HCT116 (cell line): ENCODE measurements around the gene RAB31. TPM values are rescaled to one million over a fixed set of nuclear protein-coding genes. Genes with fewer than 3 reads are reported as not detected.
A peak's percentile ranks its signal among the peaks of the same experiment; 100 is the strongest.

ENCODE experiments used
- ATAC-seq: fragments of 200-7000 bp; cut with Tn5 transposase; 2 replicates; pipeline ENCODE4 v1.9.1; 2020; ENCODE audit warnings: mild to moderate bottlenecking, moderate library complexity
- BruUV-seq: library from RNA; stranded (reverse); fragments of 400-500 nt; replicated peaks from 2 replicates; lab custom pipeline; 2021; lab: Mats Ljungman, UMichigan
- CTCF ChIA-PET: fragments of 300-600 bp; sonication (Branson Sonifier 250); formaldehyde crosslinking; loops from one replicate; lab custom pipeline; 2021; ENCODE audit warnings: antibody characterized with exemption; lab: Charles Lee
- POLR2A ChIA-PET: fragments of 300-600, 350-600 bp; sonication (Branson Sonifier 250); formaldehyde crosslinking; loops from one replicate; lab custom pipeline; 2021; ENCODE audit warnings: antibody characterized with exemption; lab: Charles Lee
- RAD21 ChIA-PET, 2 experiments: fragments of 300-600 bp; sonication (Branson Sonifier 250); formaldehyde crosslinking; loops; one replicate each; lab custom pipeline; 2023; ENCODE audit warnings: low total read pairs in 2 of 2; ENCODE audit not compliant: uncharacterized antibody in 2 of 2, unreplicated experiment in 2 of 2, low non-redundant PET in 1 of 2; lab: Charles Lee
- DNase-seq: peaks from one replicate; pipeline ENCODE4 v3.0.0-alpha.2; 2010; ENCODE audit warnings: low read depth, low spot score
- H2AFZ ChIP-seq: fragments of 200-600 bp; shearing (Covaris generic), sonication (generic); 2 replicates; pipeline ENCODE4 v1.6.1; 2017; ENCODE audit warnings: low read depth, mixed run types, mixed read lengths, antibody characterized with exemption, low read length; ENCODE audit not compliant: poor library complexity, severe bottlenecking
- H3K27ac ChIP-seq: 2 replicates; pipeline ENCODE4 v1.5.1; 2012; ENCODE audit warnings: low read depth, low read length
- H3K27me3 ChIP-seq: fragments of 200-600 bp; sonication (generic); 2 replicates; pipeline ENCODE4 v1.6.1; 2016; ENCODE audit warnings: mixed run types, low read length, mixed read lengths; ENCODE audit not compliant: insufficient read depth
- H3K36me3 ChIP-seq, 2 experiments: fragments of 200-500 bp in 1 of 2; fragments of 200-600 bp in 1 of 2; sonication (Bioruptor generic) in 1 of 2; sonication (generic) in 1 of 2; 2 replicates each; pipeline versions ENCODE4 v1.5.1 to v1.6.1; 2014 to 2016; ENCODE audit warnings: low read length in 2 of 2, inconsistent platforms in 1 of 2, mixed read lengths in 1 of 2, mixed run types in 1 of 2; ENCODE audit not compliant: insufficient read depth in 2 of 2, control insufficient read depth in 1 of 2
- H3K4me1 ChIP-seq, 2 experiments: fragments of 200-600 bp in 1 of 2; sonication (generic) in 1 of 2; 2 replicates each; pipeline versions ENCODE4 v1.5.1 to v1.6.1; 2012 to 2017; ENCODE audit warnings: low read length in 2 of 2, inconsistent platforms in 1 of 2, mild to moderate bottlenecking in 1 of 2, mixed read lengths in 1 of 2, mixed run types in 1 of 2, moderate library complexity in 1 of 2; ENCODE audit not compliant: insufficient read depth in 2 of 2, control insufficient read depth in 1 of 2
- H3K4me2 ChIP-seq: fragments of 200-600 bp; sonication (generic); 2 replicates; pipeline ENCODE4 v1.6.1; 2017; ENCODE audit warnings: mixed run types, low read length, mixed read lengths
- H3K4me3 ChIP-seq, 2 experiments: fragments of 200-600 bp in 1 of 2; sonication (generic) in 1 of 2; replicated peaks in 1 of 2; 2 replicates each; pipeline ENCODE4 v1.5.1; 2011 to 2016; ENCODE audit warnings: low read length in 2 of 2, control low read depth in 1 of 2, low read depth in 1 of 2, mild to moderate bottlenecking in 1 of 2, mixed read lengths in 1 of 2, mixed run types in 1 of 2
- H3K79me2 ChIP-seq: fragments of 200-600 bp; sonication (generic); 2 replicates; pipeline ENCODE4 v1.6.1; 2017; ENCODE audit warnings: mild to moderate bottlenecking, mixed run types, low read length, moderate library complexity, mixed read lengths; ENCODE audit not compliant: insufficient read depth
- H3K9ac ChIP-seq: fragments of 200-600 bp; sonication (generic); 2 replicates; pipeline ENCODE4 v1.6.1; 2016; ENCODE audit warnings: low read length, mixed read lengths
- H3K9me2 ChIP-seq: fragments of 200-600 bp; sonication (generic), shearing (Covaris generic); 2 replicates; pipeline ENCODE4 v1.6.1; 2017; ENCODE audit warnings: mixed run types, mild to moderate bottlenecking, moderate library complexity; ENCODE audit not compliant: insufficient read depth
- H3K9me3 ChIP-seq, 2 experiments: fragments of 200-500 bp in 1 of 2; fragments of 200-600 bp in 1 of 2; sonication (Bioruptor generic) in 1 of 2; sonication (generic) in 1 of 2; 2 replicates each; pipeline ENCODE4 v1.6.1; 2014 to 2017; ENCODE audit warnings: low read length in 2 of 2, mixed read lengths in 2 of 2, inconsistent platforms in 1 of 2, low read depth in 1 of 2, mild to moderate bottlenecking in 1 of 2, mixed run types in 1 of 2, moderate library complexity in 1 of 2; ENCODE audit not compliant: control insufficient read depth in 1 of 2, insufficient read depth in 1 of 2
- H4K20me1 ChIP-seq: fragments of 200-600 bp; sonication (generic), shearing (Covaris generic); 2 replicates; pipeline ENCODE4 v1.6.1; 2017; ENCODE audit warnings: mixed run types, mild to moderate bottlenecking, moderate library complexity; ENCODE audit not compliant: insufficient read depth
- EGR1 ChIP-seq: IDR thresholded peaks from 2 replicates; pipeline ENCODE4 v1.6.1; 2012; ENCODE audit warnings: low read depth
- JUND ChIP-seq: IDR thresholded peaks from 2 replicates; pipeline ENCODE4 v1.6.1; 2012
- MAX ChIP-seq: IDR thresholded peaks from 2 replicates; pipeline ENCODE4 v1.6.1; 2012
- POLR2A ChIP-seq: IDR thresholded peaks from 2 replicates; pipeline ENCODE4 v1.7.0; 2011; ENCODE audit warnings: borderline replicate concordance; ENCODE audit not compliant: insufficient read depth, insufficient read length; ENCODE audit errors: extremely low read depth
- POLR2AphosphoS5 ChIP-seq: IDR thresholded peaks from 2 replicates; pipeline ENCODE4 v1.6.1; 2011; ENCODE audit warnings: mild to moderate bottlenecking, low read depth, low read length, moderate library complexity
- intact Hi-C: fragments of 100-400 bp; cut with micrococcal nuclease; formaldehyde crosslinking; loops from 2 replicates; pipeline ENCODE4 v1.10.0; 2022
- total RNA-seq: library from RNA; stranded (reverse); gene quantifications from one replicate; pipeline ENCODE4 v1.2.1, GENCODE V29; 2021; ENCODE audit not compliant: unreplicated experiment

RAB31 gene
- total RNA-seq, 1 experiment from 2014 or later = 46.9 TPM

- intact Hi-C loops = no loop called here
- no peak for DNase-seq
- Histone ChIP-seq H3K4me2 (no peak overlapping the region), H2AFZ (no peak overlapping the region), H3K27ac (no peak overlapping the region), H3K4me1 (peaks cover 37 to 66% of the 10 kb centered on the region in 2 experiments), H3K9me2 (no peaks in the 10 kb centered on the region), H4K20me1 (no peaks in the 10 kb centered on the region), H3K9me3 (no peaks in the 10 kb centered on the region), H3K4me3 (no peak overlapping the region), H3K9ac (no peak overlapping the region), H3K79me2 (no peaks in the 10 kb centered on the region), H3K36me3 (no peaks in the 10 kb centered on the region), H3K27me3 (no peaks in the 10 kb centered on the region)
- no TSS peak for BruUV-seq
- ChIA-PET RAD21 (no interaction called here), POLR2A (no interaction called here), CTCF (no interaction called here)
- ATAC-seq = no peak
- TF ChIP-seq POLR2A (no peak), MAX (no peak)
Observed at GRCh38 chr18:9874728-9875127, 166.6 kb downstream of the RAB31 start.

- Histone ChIP-seq H3K79me2 (no peaks in the 10 kb centered on the region), H4K20me1 (no peaks in the 10 kb centered on the region), H3K9me3 (no peaks in the 10 kb centered on the region), H3K4me3 (peak overlapping the region in 1 of 2 experiments; percentile 44; a peak in 2 of 4 replicates), H3K9ac (peak overlapping the region; percentile 55), H3K27ac (peak overlapping the region; percentile 62; the same call in 1 of the 2 replicates), H2AFZ (peak overlapping the region; percentile 96), H3K4me1 (peaks cover 21 to 57% of the 10 kb centered on the region in 2 experiments), H3K4me2 (peak overlapping the region; percentile 78), H3K9me2 (no peaks in the 10 kb centered on the region), H3K36me3 (no peaks in the 10 kb centered on the region), H3K27me3 (no peaks in the 10 kb centered on the region)
- ChIA-PET POLR2A (interaction anchor here (1.3 kb wide), 1 partner anchor 37 kb away, joined by 5 read pairs; the partner anchor contains the start of gene VAPA), CTCF (no interaction called here), RAD21 (no interaction called here)
- intact Hi-C loops = no loop called here
- TF ChIP-seq EGR1 (no peak), JUND (0 out of 2 replicates have a peak, but pooled peaks have one; percentile 5), POLR2AphosphoS5 (no peak)
- DNase-seq = no peak
- ATAC-seq = no peak
- BruUV-seq = no TSS peak
Observed at GRCh38 chr18:9876212-9876866, 168.2 kb downstream of the RAB31 start.
